H9 (cell line): Measurements from ENCODE around the gene XPNPEP2. TPM values are rescaled to one million over a fixed set of nuclear protein-coding genes. Genes with fewer than 3 reads are reported as not detected.

Experiments
- DNase-seq: peaks from one replicate; pipeline ENCODE4 v3.0.0-alpha.2; 2017
- H2AFZ ChIP-seq: one replicate; pipeline ENCODE4 v1.6.1; 2013; ENCODE audit warnings: mild to moderate bottlenecking, low read length, control low read depth, moderate library complexity
- H2AK5ac ChIP-seq: 2 replicates; pipeline ENCODE4 v1.6.1; 2013; ENCODE audit warnings: low read length, control low read depth, mixed read lengths; ENCODE audit not compliant: insufficient read length
- H2BK120ac ChIP-seq: one replicate; pipeline ENCODE4 v1.6.1; 2013; ENCODE audit warnings: low read depth, mild to moderate bottlenecking, low read length, control low read depth, inconsistent platforms; ENCODE audit not compliant: poor library complexity, severe bottlenecking
- H2BK12ac ChIP-seq: 2 replicates; pipeline ENCODE4 v1.6.1; 2013; ENCODE audit warnings: low read length, control low read depth, mixed read lengths, low read depth; ENCODE audit not compliant: insufficient read length
- H2BK15ac ChIP-seq: 2 replicates; pipeline ENCODE4 v1.6.1; 2013; ENCODE audit warnings: low read depth, low read length, control low read depth
- H2BK20ac ChIP-seq: one replicate; pipeline ENCODE4 v1.6.1; 2013; ENCODE audit warnings: low read depth, mild to moderate bottlenecking, low read length, control low read depth, inconsistent platforms; ENCODE audit not compliant: poor library complexity, severe bottlenecking
- H2BK5ac ChIP-seq: 2 replicates; pipeline ENCODE4 v1.6.1; 2013; ENCODE audit warnings: low read length, control low read depth, mixed read lengths; ENCODE audit not compliant: insufficient read length
- H3K14ac ChIP-seq: 2 replicates; pipeline ENCODE4 v1.6.1; 2013; ENCODE audit warnings: low read length, control low read depth; ENCODE audit not compliant: insufficient read depth
- H3K18ac ChIP-seq: 2 replicates; pipeline ENCODE4 v1.6.1; 2013; ENCODE audit warnings: low read depth, mild to moderate bottlenecking, mixed read lengths, low read length, control low read depth; ENCODE audit not compliant: insufficient read length
- H3K23ac ChIP-seq: 2 replicates; pipeline ENCODE4 v1.6.1; 2013; ENCODE audit warnings: low read length, control low read depth, mixed read lengths, low read depth; ENCODE audit not compliant: insufficient read length
- H3K23me2 ChIP-seq: 2 replicates; pipeline ENCODE4 v1.6.1; 2013; ENCODE audit warnings: low read depth, mild to moderate bottlenecking, mixed read lengths, low read length, control low read depth; ENCODE audit not compliant: insufficient read length, poor library complexity, severe bottlenecking
- H3K27ac ChIP-seq: 2 replicates; pipeline ENCODE4 v1.5.1; 2013; ENCODE audit warnings: low read length, control low read depth, mixed read lengths, low read depth; ENCODE audit not compliant: insufficient read length
- H3K27me3 ChIP-seq: 2 replicates; pipeline ENCODE4 v1.6.1; 2013; ENCODE audit warnings: low read length, control low read depth, inconsistent platforms; ENCODE audit not compliant: insufficient read depth
- H3K4ac ChIP-seq: 2 replicates; pipeline ENCODE4 v1.6.1; 2013; ENCODE audit warnings: low read depth, mild to moderate bottlenecking, control low read depth, inconsistent platforms, low read length, moderate library complexity
- H3K4me1 ChIP-seq: 2 replicates; pipeline ENCODE4 v1.6.1; 2013; ENCODE audit warnings: low read length, control low read depth, inconsistent platforms; ENCODE audit not compliant: insufficient read depth
- H3K4me2 ChIP-seq: 2 replicates; pipeline ENCODE4 v1.6.1; 2013; ENCODE audit warnings: low read length, control low read depth, mixed read lengths; ENCODE audit not compliant: insufficient read length, insufficient read depth
- H3K56ac ChIP-seq: 2 replicates; pipeline ENCODE4 v1.6.1; 2013; ENCODE audit warnings: low read depth, mild to moderate bottlenecking, mixed read lengths, low read length, control low read depth; ENCODE audit not compliant: insufficient read length
- H3K79me1 ChIP-seq: 2 replicates; pipeline ENCODE4 v1.6.1; 2013; ENCODE audit warnings: low read depth, mild to moderate bottlenecking, moderate library complexity, low read length, control low read depth, inconsistent platforms; ENCODE audit not compliant: insufficient read depth, poor library complexity, severe bottlenecking
- H3K79me2 ChIP-seq: 2 replicates; pipeline ENCODE4 v1.6.1; 2013; ENCODE audit warnings: low read length, control low read depth, inconsistent platforms; ENCODE audit not compliant: insufficient read depth
- H3K9ac ChIP-seq: 2 replicates; pipeline ENCODE4 v1.6.1; 2013; ENCODE audit warnings: low read length, control low read depth, mixed read lengths; ENCODE audit not compliant: insufficient read length; ENCODE audit errors: extremely low read depth
- H3K9me3 ChIP-seq: one replicate; pipeline ENCODE4 v1.6.1; 2013; ENCODE audit warnings: low read depth, low read length, inconsistent platforms; ENCODE audit not compliant: control insufficient read depth
- H3T11ph ChIP-seq: one replicate; pipeline ENCODE4 v1.6.1; 2013; ENCODE audit warnings: mild to moderate bottlenecking, low read length, control low read depth, inconsistent platforms
- H4K20me1 ChIP-seq: one replicate; pipeline ENCODE4 v1.6.1; 2013; ENCODE audit not compliant: control insufficient read depth, insufficient read length, insufficient read depth
- H4K5ac ChIP-seq: 2 replicates; pipeline ENCODE4 v1.6.1; 2013; ENCODE audit warnings: low read depth, mild to moderate bottlenecking, mixed read lengths, low read length, control low read depth; ENCODE audit not compliant: insufficient read length
- H4K8ac ChIP-seq: replicated peaks from 2 replicates; pipeline ENCODE4 v1.6.1; 2013; ENCODE audit warnings: low read length, control low read depth, mixed read lengths, low read depth; ENCODE audit not compliant: insufficient read length
- H4K91ac ChIP-seq: 2 replicates; pipeline ENCODE4 v1.6.1; 2013; ENCODE audit warnings: low read depth, mild to moderate bottlenecking, moderate library complexity, mixed read lengths, low read length, control low read depth; ENCODE audit not compliant: insufficient read length
- H3K27ac Mint-ChIP-seq, 3 experiments: 2 replicates in 2 of 3; 3 replicates in 1 of 3; pipeline ENCODE4 v1.8.0; 2020 to 2021; ENCODE audit warnings: mixed read lengths in 3 of 3, mild to moderate bottlenecking in 1 of 3, moderate library complexity in 1 of 3
- H3K27me3 Mint-ChIP-seq: 2 replicates; pipeline ENCODE4 v1.8.0; 2021; ENCODE audit warnings: low read depth, mild to moderate bottlenecking, moderate library complexity, mixed read lengths
- H3K36me3 Mint-ChIP-seq, 3 experiments: 2 replicates in 2 of 3; 3 replicates in 1 of 3; pipeline ENCODE4 v1.8.0; 2020 to 2021; ENCODE audit warnings: low read depth in 3 of 3, mixed read lengths in 3 of 3; ENCODE audit not compliant: insufficient read depth in 1 of 3
- H3K4me1 Mint-ChIP-seq, 2 experiments: 2 replicates each; pipeline ENCODE4 v1.8.0; 2020; ENCODE audit warnings: mixed read lengths in 2 of 2
- H3K4me3 Mint-ChIP-seq, 2 experiments: 2 replicates in 1 of 2; 3 replicates in 1 of 2; pipeline ENCODE4 v1.8.0; 2020 to 2021; ENCODE audit warnings: mild to moderate bottlenecking in 2 of 2, mixed read lengths in 2 of 2, moderate library complexity in 1 of 2
- H3K9me3 Mint-ChIP-seq, 2 experiments: 2 replicates in 1 of 2; 3 replicates in 1 of 2; pipeline ENCODE4 v1.8.0; 2020; ENCODE audit warnings: mild to moderate bottlenecking in 2 of 2, mixed read lengths in 2 of 2, moderate library complexity in 1 of 2
- WGBS: extraction: QIAGEN DNeasy Blood & Tissue Kit; methylation state at CpG from one replicate; pipeline ENCODE4 v1.1.7; 2013; ENCODE audit warnings: missing lambda C conversion rate, low lambda C conversion rate, mixed read lengths; ENCODE audit not compliant: insufficient read length; ENCODE audit errors: extremely low coverage; 5-methylcytosine and 5-hydroxymethylcytosine counted together
- total RNA-seq: library from RNA; stranded (reverse); gene quantifications from 2 replicates; pipeline ENCODE4 v1.2.1, GENCODE V29; 2021
- TF ChIP-seq, protein P1 (sequence below): fragments of 200-600 bp; sonication (generic); conservative IDR thresholded peaks from 3 replicates; pipeline ENCODE4 v1.8.0; 2021; ENCODE audit warnings: antibody characterized with exemption, mild to moderate bottlenecking

The XPNPEP2 gene
- total RNA-seq, 1 experiment from 2014 or later = 0.11 TPM

GRCh38 chrX:129782706-129783105, 43.9 kb downstream of the XPNPEP2 start:
- no peak overlapping the region for H3K23ac ChIP-seq
- no peaks in the 10 kb centered on the region for H4K20me1 ChIP-seq
- Mint-ChIP-seq H3K36me3 (peaks cover 0 to 6% (median 0%) of the 10 kb centered on the region in 3 experiments; a peak in 1 of 7 replicates), H3K27ac (no peak overlapping the region), H3K27me3 (peaks cover 13% of the 10 kb centered on the region), H3K9me3 (peaks cover 0 to 52% of the 10 kb centered on the region in 2 experiments; a peak in 2 of 5 replicates), H3K4me1 (no peaks in the 10 kb centered on the region; a peak in 1 of 4 replicates), H3K4me3 (no peak overlapping the region)
- H3K18ac ChIP-seq = no peak overlapping the region
- H3K23me2 ChIP-seq = no peaks in the 10 kb centered on the region
- no peak overlapping the region for H3K9ac ChIP-seq
- no peak for DNase-seq
- no peak overlapping the region for H2BK5ac ChIP-seq
- no peak overlapping the region for H4K8ac ChIP-seq
- H3K27me3 ChIP-seq = no peaks in the 10 kb centered on the region
- H2AFZ ChIP-seq = no peak overlapping the region
- H4K91ac ChIP-seq = no peak overlapping the region
- no peak overlapping the region for H3K14ac ChIP-seq
- H3K4me2 ChIP-seq = no peak overlapping the region
- H3K4ac ChIP-seq = no peak overlapping the region
- no peak overlapping the region for H4K5ac ChIP-seq
- H3K56ac ChIP-seq = no peak overlapping the region
- H3K27ac ChIP-seq = no peak overlapping the region
- WGBS = no CpG with 5 or more reads among the region's 4 CpGs
- no peak overlapping the region for H2BK12ac ChIP-seq
- H3K9me3 ChIP-seq = no peaks in the 10 kb centered on the region
- H2AK5ac ChIP-seq = no peak overlapping the region
- no peaks in the 10 kb centered on the region; the same call in 1 of the 2 replicates for H3K4me1 ChIP-seq
- H3K79me2 ChIP-seq = no peaks in the 10 kb centered on the region
- H2BK120ac ChIP-seq = no peak overlapping the region
- TF ChIP-seq, protein P1, sequence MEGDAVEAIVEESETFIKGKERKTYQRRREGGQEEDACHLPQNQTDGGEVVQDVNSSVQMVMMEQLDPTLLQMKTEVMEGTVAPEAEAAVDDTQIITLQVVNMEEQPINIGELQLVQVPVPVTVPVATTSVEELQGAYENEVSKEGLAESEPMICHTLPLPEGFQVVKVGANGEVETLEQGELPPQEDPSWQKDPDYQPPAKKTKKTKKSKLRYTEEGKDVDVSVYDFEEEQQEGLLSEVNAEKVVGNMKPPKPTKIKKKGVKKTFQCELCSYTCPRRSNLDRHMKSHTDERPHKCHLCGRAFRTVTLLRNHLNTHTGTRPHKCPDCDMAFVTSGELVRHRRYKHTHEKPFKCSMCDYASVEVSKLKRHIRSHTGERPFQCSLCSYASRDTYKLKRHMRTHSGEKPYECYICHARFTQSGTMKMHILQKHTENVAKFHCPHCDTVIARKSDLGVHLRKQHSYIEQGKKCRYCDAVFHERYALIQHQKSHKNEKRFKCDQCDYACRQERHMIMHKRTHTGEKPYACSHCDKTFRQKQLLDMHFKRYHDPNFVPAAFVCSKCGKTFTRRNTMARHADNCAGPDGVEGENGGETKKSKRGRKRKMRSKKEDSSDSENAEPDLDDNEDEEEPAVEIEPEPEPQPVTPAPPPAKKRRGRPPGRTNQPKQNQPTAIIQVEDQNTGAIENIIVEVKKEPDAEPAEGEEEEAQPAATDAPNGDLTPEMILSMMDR = no peak
- H3K79me1 ChIP-seq = no peaks in the 10 kb centered on the region
- H2BK15ac ChIP-seq = no peak overlapping the region
- no peak overlapping the region for H3T11ph ChIP-seq
- no peak overlapping the region for H2BK20ac ChIP-seq
